ENCODE results near the gene LRIG1. TPM values are rescaled to one million over a fixed set of nuclear protein-coding genes. Genes with fewer than 3 reads are reported as not detected.
A peak's percentile ranks its signal among the peaks of the same experiment; 100 is the strongest.

The LRIG1 gene
- total RNA-seq, 3 donors from 2014 or later: 66.1 to 227 (median 131) TPM

- Histone ChIP-seq H3K9me3 (no peaks in the 10 kb centered on the region), H3K27me3 (no peaks in the 10 kb centered on the region), H3K4me3 (no peak overlapping the region), H3K36me3 (peaks cover 37% of the 10 kb centered on the region), H3K27ac (no peak overlapping the region), H3K4me1 (no peaks in the 10 kb centered on the region)
- TF ChIP-seq POLR2AphosphoS5 (IDR thresholded peaks at IDR 0.05) (no peak), POLR2A (IDR thresholded peaks at IDR 0.05) (no peak)
- DNase-seq (ENCODE audit: low spot score in 2 of 2): no peak
- intact Hi-C loops (cut with DNase I; ENCODE audit: low total_unique reads): no loop called here
These were observed 120.5 kb downstream of the LRIG1 start for GRCh38 chr3:66380200-66380932.

DNA sequence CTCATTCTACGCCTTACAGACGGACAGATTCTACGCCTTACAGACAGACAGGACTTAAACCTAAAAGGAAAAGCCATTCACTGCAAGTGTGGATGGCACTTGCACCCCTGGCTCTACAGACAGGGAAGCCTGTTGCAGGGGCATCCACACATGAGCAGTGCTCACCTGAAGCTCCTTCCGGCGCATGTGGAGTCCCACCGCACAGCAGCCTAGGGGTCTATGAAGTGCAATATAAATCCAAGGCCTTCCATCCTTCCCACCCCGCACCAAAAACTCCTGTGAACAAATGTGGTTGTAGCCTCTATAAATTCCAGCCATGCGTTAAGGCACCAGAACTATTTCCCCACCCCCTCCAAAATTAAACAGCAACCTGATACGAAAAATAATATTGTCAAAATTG, 121.3 kb downstream of the LRIG1 start:
- DNase-seq (ENCODE audit: low spot score in 2 of 2): no peak
- Histone ChIP-seq H3K9me3 (no peaks in the 10 kb centered on the region), H3K27ac (no peak overlapping the region), H3K36me3 (peaks cover 37% of the 10 kb centered on the region), H3K27me3 (no peaks in the 10 kb centered on the region), H3K4me3 (no peak overlapping the region), H3K4me1 (no peaks in the 10 kb centered on the region)
- TF ChIP-seq POLR2A (IDR thresholded peaks at IDR 0.05): no peak
- TF ChIP-seq POLR2AphosphoS5 (IDR thresholded peaks at IDR 0.05): no peak
- no peak for TF ChIP-seq CTCF (IDR thresholded peaks at IDR 0.05)
- intact Hi-C loops (cut with DNase I; ENCODE audit: low total_unique reads): no loop called here

DNA sequence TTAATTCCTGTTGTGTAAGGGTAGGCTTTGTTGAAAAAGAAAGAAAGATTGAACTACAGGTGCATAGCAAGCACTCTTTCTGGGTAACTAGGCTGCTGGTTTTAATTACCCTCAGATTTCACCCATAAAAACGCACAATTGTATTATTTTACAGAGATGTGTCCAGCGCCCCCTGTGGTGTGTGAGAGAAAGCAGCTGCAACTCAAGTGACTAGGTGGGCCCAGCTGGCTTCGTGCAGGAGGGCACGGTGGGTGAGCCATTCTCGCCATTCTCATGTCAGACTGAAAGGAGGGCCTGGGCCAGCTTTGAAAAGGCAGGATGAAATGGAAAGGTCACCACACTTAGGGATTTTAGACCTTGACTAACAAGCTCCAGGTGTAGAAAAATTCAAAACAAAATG, 122.6 kb downstream of the LRIG1 start:
- Histone ChIP-seq H3K9me3 (no peaks in the 10 kb centered on the region), H3K27me3 (no peaks in the 10 kb centered on the region), H3K36me3 (peaks cover 37% of the 10 kb centered on the region), H3K4me3 (no peak overlapping the region), H3K4me1 (no peaks in the 10 kb centered on the region), H3K27ac (no peak overlapping the region)
- TF ChIP-seq CTCF (IDR thresholded peaks at IDR 0.05) (peak in 1 of 3 donors; percentile 31), POLR2A (IDR thresholded peaks at IDR 0.05) (no peak)
- no peak for DNase-seq (ENCODE audit: low spot score in 2 of 2)
- intact Hi-C loops (cut with DNase I; ENCODE audit: low total_unique reads): no loop called here

- Histone ChIP-seq H3K36me3 (peaks cover 32% of the 10 kb centered on the region), H3K9me3 (no peaks in the 10 kb centered on the region), H3K4me1 (no peaks in the 10 kb centered on the region), H3K27ac (no peak overlapping the region), H3K27me3 (no peaks in the 10 kb centered on the region), H3K4me3 (no peak overlapping the region)
- no peak for TF ChIP-seq CTCF (IDR thresholded peaks at IDR 0.05)
- TF ChIP-seq POLR2AphosphoS5 (IDR thresholded peaks at IDR 0.05): no peak
- no peak for TF ChIP-seq POLR2A (IDR thresholded peaks at IDR 0.05)
- intact Hi-C loops (cut with DNase I; ENCODE audit: low total_unique reads): no loop called here
- no peak for DNase-seq (ENCODE audit: low spot score in 2 of 2)
These were observed 123.0 kb downstream of the LRIG1 start for GRCh38 chr3:66377800-66378199.

GRCh38 chr3:66376568-66376967, 124.3 kb downstream of the LRIG1 start:
- DNase-seq (ENCODE audit: low spot score in 2 of 2): no peak
- Histone ChIP-seq H3K9me3 (no peaks in the 10 kb centered on the region), H3K36me3 (peaks cover 25% of the 10 kb centered on the region), H3K27me3 (no peaks in the 10 kb centered on the region), H3K4me3 (no peak overlapping the region), H3K4me1 (no peaks in the 10 kb centered on the region), H3K27ac (no peak overlapping the region)
- TF ChIP-seq CTCF (IDR thresholded peaks at IDR 0.05): no peak
- intact Hi-C loops (cut with DNase I; ENCODE audit: low total_unique reads): no loop called here

Data from breast epithelium (tissue), 4 donors.